ENCODE results near the gene NOTCH1. TPM values are rescaled to one million over a fixed set of nuclear protein-coding genes. Genes with fewer than 3 reads are reported as not detected.

Gene NOTCH1
- total and polyA plus RNA-seq, 2 of the 4 experiments (the other 2 are of a cell fraction), result 1.8 to 6.0 TPM

DNA sequence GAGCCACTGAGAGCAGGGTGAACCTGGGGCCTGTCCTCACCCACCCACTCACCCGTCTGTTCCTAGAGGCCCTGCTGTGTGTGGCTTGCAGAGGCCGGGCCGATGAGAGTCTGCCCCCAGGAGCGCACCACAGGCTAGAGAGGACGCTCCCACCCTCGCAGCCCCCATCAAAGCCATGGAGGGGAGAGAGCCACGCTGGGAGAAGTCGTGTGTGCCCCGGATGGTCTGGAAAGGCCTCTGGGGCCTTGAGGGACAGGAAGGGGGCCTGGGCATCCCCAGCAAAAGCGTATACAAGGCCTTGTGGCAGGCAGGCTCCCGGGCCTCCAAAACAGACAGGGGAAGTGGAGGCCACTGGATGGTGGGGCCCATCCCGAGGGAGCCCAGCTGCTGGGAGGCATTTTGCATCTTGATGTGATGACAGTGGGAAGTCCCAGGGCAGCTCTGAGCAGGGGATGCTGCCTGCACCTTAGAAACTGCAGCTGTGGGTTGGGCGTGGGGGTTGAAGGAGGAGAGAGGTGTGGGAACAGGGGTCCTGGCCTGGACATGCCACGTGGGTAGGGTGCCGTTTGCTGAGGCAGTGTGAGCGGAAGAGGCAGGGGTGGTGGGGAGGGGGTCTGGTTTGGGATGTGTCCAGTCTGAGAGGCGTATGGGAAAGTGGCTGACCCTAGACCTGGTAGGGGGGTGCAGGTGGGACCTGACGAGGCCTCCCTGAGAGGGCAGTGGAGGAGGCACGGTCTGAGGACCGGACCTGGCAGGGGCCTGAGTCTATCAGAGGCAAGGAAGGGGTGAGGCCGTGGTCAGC is 43.0 kb upstream of the NOTCH1 start:
- no peak overlapping the region for H3K4ac ChIP-seq (ENCODE audit: low read depth, low read length)
- no peak overlapping the region for H3K4me2 ChIP-seq (ENCODE audit: low read depth, low read length)
- no peaks in the 10 kb centered on the region for H3K79me1 ChIP-seq (ENCODE audit: low read depth in 1 of 2, low read length in 2 of 2)
- 69% methylated on average over 9 of the region's 21 CpGs; no CpG with 5 or more reads in 1 of the 2 experiments for WGBS, 2 experiments (ENCODE audit: extremely low coverage in 2 of 2, insufficient read length in 1 of 2)
- H4K20me1 ChIP-seq (ENCODE audit: insufficient read depth, low read length), result no peaks in the 10 kb centered on the region; the same call in none of the 2 replicates
- no peak overlapping the region for H3K4me3 ChIP-seq (ENCODE audit: insufficient read depth, low read depth, low read length)
- H4K5ac ChIP-seq (ENCODE audit: low read depth, low read length), result no peak overlapping the region; the same call in 1 of the 2 replicates
- DNase-seq (no peak), ATAC-seq (ENCODE audit: low read depth) (no peak)
- H4K91ac ChIP-seq (ENCODE audit: insufficient read depth, low read depth, low read length), result no peak overlapping the region
- H2AK5ac ChIP-seq (ENCODE audit: low read depth, low read length), result peak overlapping the region; percentile 67
- H3K9ac ChIP-seq (ENCODE audit: low read depth, low read length), result no peak overlapping the region
- TF ChIP-seq MAFK (IDR thresholded peaks at IDR 0.05; ENCODE audit: low read depth, low read length), result no peak
- no peak for TF ChIP-seq NFE2L2 (IDR thresholded peaks at IDR 0.05; ENCODE audit: low read depth, low read length)
- TF ChIP-seq RCOR1 (IDR thresholded peaks at IDR 0.05; ENCODE audit: insufficient replicate concordance, low read length), result no peak
- no peak for TF ChIP-seq CHD1 (IDR thresholded peaks at IDR 0.05; ENCODE audit: low read depth, low read length)
- TF ChIP-seq MXI1 (IDR thresholded peaks at IDR 0.05; ENCODE audit: borderline replicate concordance, low read depth, low read length), result no peak
- TF ChIP-seq, protein P1, sequence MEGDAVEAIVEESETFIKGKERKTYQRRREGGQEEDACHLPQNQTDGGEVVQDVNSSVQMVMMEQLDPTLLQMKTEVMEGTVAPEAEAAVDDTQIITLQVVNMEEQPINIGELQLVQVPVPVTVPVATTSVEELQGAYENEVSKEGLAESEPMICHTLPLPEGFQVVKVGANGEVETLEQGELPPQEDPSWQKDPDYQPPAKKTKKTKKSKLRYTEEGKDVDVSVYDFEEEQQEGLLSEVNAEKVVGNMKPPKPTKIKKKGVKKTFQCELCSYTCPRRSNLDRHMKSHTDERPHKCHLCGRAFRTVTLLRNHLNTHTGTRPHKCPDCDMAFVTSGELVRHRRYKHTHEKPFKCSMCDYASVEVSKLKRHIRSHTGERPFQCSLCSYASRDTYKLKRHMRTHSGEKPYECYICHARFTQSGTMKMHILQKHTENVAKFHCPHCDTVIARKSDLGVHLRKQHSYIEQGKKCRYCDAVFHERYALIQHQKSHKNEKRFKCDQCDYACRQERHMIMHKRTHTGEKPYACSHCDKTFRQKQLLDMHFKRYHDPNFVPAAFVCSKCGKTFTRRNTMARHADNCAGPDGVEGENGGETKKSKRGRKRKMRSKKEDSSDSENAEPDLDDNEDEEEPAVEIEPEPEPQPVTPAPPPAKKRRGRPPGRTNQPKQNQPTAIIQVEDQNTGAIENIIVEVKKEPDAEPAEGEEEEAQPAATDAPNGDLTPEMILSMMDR (conservative IDR thresholded peaks at IDR 0.05; ENCODE audit: low read depth, low read length), result no peak
- TF ChIP-seq FOS (IDR thresholded peaks at IDR 0.05; ENCODE audit: low read depth, low read length), result no peak
- TF ChIP-seq MAZ (IDR thresholded peaks at IDR 0.05; ENCODE audit: borderline replicate concordance, low read depth, low read length), result no peak
- no peak for TF ChIP-seq RAD21 (IDR thresholded peaks at IDR 0.05; ENCODE audit: low read length)
- TF ChIP-seq BHLHE40 (IDR thresholded peaks at IDR 0.05; ENCODE audit: low read depth, low read length), result no peak
- dilution Hi-C loops (cut with HindIII; ENCODE audit: low sequenced_read_pairs, unreplicated experiment) (no loop called here), intact Hi-C loops (cut with micrococcal nuclease) (no loop called here), in situ Hi-C loops (cut with MboI; ENCODE audit: low sequenced_read_pairs) (no loop called here)
- H3K14ac ChIP-seq (replicated peaks; ENCODE audit: low read depth, low read length), result no peak overlapping the region; the same call in 1 of the 2 replicates
- peak overlapping the region; percentile 82 for H2AK9ac ChIP-seq (replicated peaks; ENCODE audit: low read depth, low read length, poor library complexity)
- no peak overlapping the region for H2BK120ac ChIP-seq (ENCODE audit: low read depth, low read length)
- no TSS peak for BruUV-seq (replicated peaks)
- ChIA-PET CTCF (no interaction called here), POLR2A (ENCODE audit: unreplicated experiment) (no interaction called here)
- H3K23ac ChIP-seq (ENCODE audit: low read depth, low read length), result no peak overlapping the region
- H2BK5ac ChIP-seq (ENCODE audit: low read depth, low read length, poor library complexity, severe bottlenecking), result no peak overlapping the region
- H3K27me3 ChIP-seq (ENCODE audit: control insufficient read depth, insufficient read depth, low read length), result peaks cover 7% of the 10 kb centered on the region; the same call in 1 of the 2 replicates
- 0 out of 2 replicates have a peak, but pooled peaks cover 2% of the 10 kb centered on the region for H3K9me3 ChIP-seq (ENCODE audit: control insufficient read depth, insufficient read depth, low read length)
- H2AFZ ChIP-seq (replicated peaks; ENCODE audit: low read length, poor library complexity), result peak overlapping the region; percentile 58
- no peaks in the 10 kb centered on the region for H3K36me3 ChIP-seq (ENCODE audit: control insufficient read depth, insufficient read depth, low read length)
- peaks cover 6% of the 10 kb centered on the region for H3K9me1 ChIP-seq (ENCODE audit: insufficient read depth, low read length)
- H4K8ac ChIP-seq (ENCODE audit: low read depth in 2 of 2, low read length in 2 of 2), result 0 out of 4 replicates have a peak overlapping the region, but pooled peaks of 1 of the 2 experiments have one; percentile 25
- no peak overlapping the region for H2BK20ac ChIP-seq (ENCODE audit: low read depth, low read length)
- no peak overlapping the region for H3K27ac ChIP-seq (ENCODE audit: insufficient read depth, low read length)
- H3K4me1 ChIP-seq (ENCODE audit: control insufficient read depth, insufficient read depth, low read length), result peaks cover 6% of the 10 kb centered on the region; the same call in 1 of the 2 replicates
- no peak overlapping the region for H3K56ac ChIP-seq (ENCODE audit: extremely low read depth, insufficient read depth, low read length)
- H2BK15ac ChIP-seq (ENCODE audit: low read depth, low read length), result no peak overlapping the region
- H3K18ac ChIP-seq (ENCODE audit: low read depth, low read length), result no peak overlapping the region; the same call in 1 of the 2 replicates

All from IMR-90 (cell line).